ENCODE results near the gene SRGAP2C. TPM values are rescaled to one million over a fixed set of nuclear protein-coding genes. Genes with fewer than 3 reads are reported as not detected.
"Not testable (repeated sequence)": the region's sequence is repeated elsewhere in the genome, so short reads cannot be mapped to it uniquely, and the experiment has no call there.

The SRGAP2C gene
- total RNA-seq (2014; rRNA removed; shearing (Covaris generic); ENCODE audit: low replicate concordance), result 21.0 and 26.2 TPM in 2 replicates

- Histone ChIP-seq H3K4me2 (ENCODE audit: low read depth, low read length, poor library complexity, severe bottlenecking) (peak within 1 kb of the TSS; percentile 38), H3K4me3 (ENCODE audit: low read length) (peak within 1 kb of the TSS; percentile 57; the same call in 1 of the 2 replicates)
- not testable (repeated sequence) for H2AFZ ChIP-seq (ENCODE audit: low read length)
These were observed at the start of gene SRGAP2C, which contains the start of gene FAM72B for GRCh38 chr1:121184290-121185127. Gene SRGAP2C (plus strand): TSS chr1:121184975. CDS start chr1:121187447, 2,472 bp downstream. Gene FAM72B (minus strand): TSS chr1:121184340. CDS start chr1:121183489, 851 bp downstream.

GRCh38 chr1:121140393-121140792, 44.4 kb upstream of the SRGAP2C start:
- H3K27me3 ChIP-seq (ENCODE audit: low read length); H3K36me3 ChIP-seq (ENCODE audit: insufficient read depth, low read length); DNase-seq; H3K79me2 ChIP-seq (ENCODE audit: low read length); H3K9me2 ChIP-seq (replicated peaks; ENCODE audit: insufficient read depth, low read length); H3K27ac ChIP-seq (ENCODE audit: low read length); H3K4me1 ChIP-seq (ENCODE audit: low read length); H3K4me2 ChIP-seq (ENCODE audit: low read depth, low read length, poor library complexity, severe bottlenecking); H4K20me1 ChIP-seq (ENCODE audit: insufficient read depth, low read depth, low read length); H3K4me3 ChIP-seq (ENCODE audit: low read length); H3K9me3 ChIP-seq (ENCODE audit: low read length); H2AFZ ChIP-seq (ENCODE audit: low read length); H3K9ac ChIP-seq (ENCODE audit: low read length): not testable (repeated sequence)

More at GRCh38 chr1:121184290-121185127, at the start of gene SRGAP2C, which contains the start of gene FAM72B:
- H3K27ac ChIP-seq (ENCODE audit: low read length), result 0 out of 2 replicates have a peak within 1 kb of the TSS, but pooled peaks have one; percentile 51
- not testable (repeated sequence) for H3K4me1 ChIP-seq (ENCODE audit: low read length); H3K9me2 ChIP-seq (replicated peaks; ENCODE audit: insufficient read depth, low read length); H3K79me2 ChIP-seq (ENCODE audit: low read length); H3K27me3 ChIP-seq (ENCODE audit: low read length); H4K20me1 ChIP-seq (ENCODE audit: insufficient read depth, low read depth, low read length); H3K9me3 ChIP-seq (ENCODE audit: low read length); H3K36me3 ChIP-seq (ENCODE audit: insufficient read depth, low read length)
- DNase-seq, result peak; percentile 99
- H3K9ac ChIP-seq (ENCODE audit: low read length), result peak within 1 kb of the TSS; percentile 63

DNA sequence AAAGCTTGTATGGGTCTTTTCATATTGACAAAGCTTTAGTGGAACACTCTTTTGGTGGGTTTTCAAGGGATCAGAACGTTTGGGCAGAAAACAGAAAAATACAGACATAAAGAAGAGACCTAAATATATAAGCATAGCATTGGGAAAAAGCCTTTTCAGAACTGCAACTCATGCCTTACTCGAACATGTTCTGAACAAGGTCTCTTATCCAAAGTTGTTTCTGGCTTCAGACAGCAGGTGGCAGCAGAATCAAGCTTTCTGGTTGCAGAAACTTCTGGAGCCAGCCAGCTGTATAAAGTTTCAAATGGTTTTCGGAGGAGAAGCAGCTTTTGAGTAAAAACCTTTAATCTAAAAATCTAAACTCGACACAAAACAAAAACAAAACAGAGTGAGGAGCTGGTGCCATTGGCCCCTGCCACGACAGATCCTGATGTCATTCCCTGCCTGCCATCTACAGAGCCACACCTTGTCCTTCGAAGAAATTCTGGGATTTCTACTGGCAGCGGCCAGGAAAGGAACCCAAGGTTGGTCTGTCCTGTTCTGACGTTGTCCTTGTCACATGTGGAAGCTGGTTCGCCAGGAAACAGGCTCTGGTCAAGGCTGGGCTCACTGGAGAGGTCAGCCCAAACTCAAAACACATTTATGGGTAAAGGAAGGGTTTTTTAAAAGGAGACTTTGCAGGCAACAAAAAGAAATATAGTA, 36.1 kb upstream of the SRGAP2C start:
- not testable (repeated sequence) for H3K4me1 ChIP-seq (ENCODE audit: low read length); H3K4me3 ChIP-seq (ENCODE audit: low read length); H2AFZ ChIP-seq (ENCODE audit: low read length); H3K9ac ChIP-seq (ENCODE audit: low read length); H3K27ac ChIP-seq (ENCODE audit: low read length); H4K20me1 ChIP-seq (ENCODE audit: insufficient read depth, low read depth, low read length); DNase-seq; H3K9me3 ChIP-seq (ENCODE audit: low read length); H3K4me2 ChIP-seq (ENCODE audit: low read depth, low read length, poor library complexity, severe bottlenecking); H3K79me2 ChIP-seq (ENCODE audit: low read length); H3K36me3 ChIP-seq (ENCODE audit: insufficient read depth, low read length); H3K27me3 ChIP-seq (ENCODE audit: low read length); H3K9me2 ChIP-seq (replicated peaks; ENCODE audit: insufficient read depth, low read length)

DNA sequence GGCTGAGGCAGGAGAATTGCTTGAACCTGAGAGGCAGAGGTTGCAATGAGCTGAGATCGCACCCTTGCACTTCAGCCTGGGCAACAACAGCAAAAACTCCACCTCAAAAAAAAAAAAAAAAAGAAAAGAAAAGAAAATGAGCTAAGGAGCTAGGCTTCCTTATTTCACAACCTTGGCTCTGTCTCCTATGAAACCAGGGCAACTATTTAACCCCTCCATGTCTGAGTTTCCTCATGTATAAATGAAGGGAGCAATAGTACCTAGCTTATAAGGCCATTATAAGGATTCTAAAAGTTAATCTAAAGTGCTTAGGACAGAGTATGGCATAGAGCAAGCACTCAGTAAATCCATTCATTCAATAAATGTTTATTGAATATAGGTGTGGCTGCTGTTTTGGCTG, 33.5 kb upstream of the SRGAP2C start:
- not testable (repeated sequence) for H3K27me3 ChIP-seq (ENCODE audit: low read length); H3K36me3 ChIP-seq (ENCODE audit: insufficient read depth, low read length); H3K79me2 ChIP-seq (ENCODE audit: low read length); H3K9ac ChIP-seq (ENCODE audit: low read length); H3K4me3 ChIP-seq (ENCODE audit: low read length); H4K20me1 ChIP-seq (ENCODE audit: insufficient read depth, low read depth, low read length); DNase-seq; H3K4me2 ChIP-seq (ENCODE audit: low read depth, low read length, poor library complexity, severe bottlenecking); H3K27ac ChIP-seq (ENCODE audit: low read length); H3K4me1 ChIP-seq (ENCODE audit: low read length); H2AFZ ChIP-seq (ENCODE audit: low read length); H3K9me2 ChIP-seq (replicated peaks; ENCODE audit: insufficient read depth, low read length); H3K9me3 ChIP-seq (ENCODE audit: low read length)

- not testable (repeated sequence) for H3K9me3 ChIP-seq (ENCODE audit: low read length); H4K20me1 ChIP-seq (ENCODE audit: insufficient read depth, low read depth, low read length); H2AFZ ChIP-seq (ENCODE audit: low read length)
These were observed 32.0 kb upstream of the SRGAP2C start for GRCh38 chr1:121152788-121153187.

DNA sequence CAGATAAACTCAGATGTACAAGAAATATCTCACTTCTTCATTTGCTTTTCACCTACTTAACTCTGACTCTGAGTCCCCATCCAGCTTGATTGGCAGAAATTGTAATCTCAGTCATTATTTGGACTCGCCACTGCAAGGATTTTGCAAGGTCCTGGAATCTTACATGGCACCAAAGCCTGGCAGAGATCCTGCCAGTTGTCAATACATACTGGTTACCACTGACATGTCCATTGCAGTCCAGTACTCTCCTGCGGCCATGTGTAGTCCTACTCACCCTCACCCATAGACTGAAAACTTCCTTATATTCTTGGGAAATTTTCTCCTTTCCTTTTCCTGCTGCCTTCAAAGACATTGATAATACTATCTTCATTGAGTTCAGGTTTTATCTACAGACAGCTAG, 30.0 kb upstream of the SRGAP2C start:
- not testable (repeated sequence) for H3K4me2 ChIP-seq (ENCODE audit: low read depth, low read length, poor library complexity, severe bottlenecking); H3K27ac ChIP-seq (ENCODE audit: low read length); H3K36me3 ChIP-seq (ENCODE audit: insufficient read depth, low read length); H3K9ac ChIP-seq (ENCODE audit: low read length); H3K79me2 ChIP-seq (ENCODE audit: low read length); H3K9me2 ChIP-seq (replicated peaks; ENCODE audit: insufficient read depth, low read length); H3K4me1 ChIP-seq (ENCODE audit: low read length); H3K27me3 ChIP-seq (ENCODE audit: low read length); H3K4me3 ChIP-seq (ENCODE audit: low read length); H4K20me1 ChIP-seq (ENCODE audit: insufficient read depth, low read depth, low read length); H3K9me3 ChIP-seq (ENCODE audit: low read length); H2AFZ ChIP-seq (ENCODE audit: low read length); DNase-seq

More at GRCh38 chr1:121152788-121153187, 32.0 kb upstream of the SRGAP2C start:
- H3K79me2 ChIP-seq (ENCODE audit: low read length); H3K27ac ChIP-seq (ENCODE audit: low read length); H3K4me2 ChIP-seq (ENCODE audit: low read depth, low read length, poor library complexity, severe bottlenecking); H3K27me3 ChIP-seq (ENCODE audit: low read length); H3K9me2 ChIP-seq (replicated peaks; ENCODE audit: insufficient read depth, low read length); H3K9ac ChIP-seq (ENCODE audit: low read length); DNase-seq; H3K4me1 ChIP-seq (ENCODE audit: low read length); H3K4me3 ChIP-seq (ENCODE audit: low read length); H3K36me3 ChIP-seq (ENCODE audit: insufficient read depth, low read length): not testable (repeated sequence)

DNA sequence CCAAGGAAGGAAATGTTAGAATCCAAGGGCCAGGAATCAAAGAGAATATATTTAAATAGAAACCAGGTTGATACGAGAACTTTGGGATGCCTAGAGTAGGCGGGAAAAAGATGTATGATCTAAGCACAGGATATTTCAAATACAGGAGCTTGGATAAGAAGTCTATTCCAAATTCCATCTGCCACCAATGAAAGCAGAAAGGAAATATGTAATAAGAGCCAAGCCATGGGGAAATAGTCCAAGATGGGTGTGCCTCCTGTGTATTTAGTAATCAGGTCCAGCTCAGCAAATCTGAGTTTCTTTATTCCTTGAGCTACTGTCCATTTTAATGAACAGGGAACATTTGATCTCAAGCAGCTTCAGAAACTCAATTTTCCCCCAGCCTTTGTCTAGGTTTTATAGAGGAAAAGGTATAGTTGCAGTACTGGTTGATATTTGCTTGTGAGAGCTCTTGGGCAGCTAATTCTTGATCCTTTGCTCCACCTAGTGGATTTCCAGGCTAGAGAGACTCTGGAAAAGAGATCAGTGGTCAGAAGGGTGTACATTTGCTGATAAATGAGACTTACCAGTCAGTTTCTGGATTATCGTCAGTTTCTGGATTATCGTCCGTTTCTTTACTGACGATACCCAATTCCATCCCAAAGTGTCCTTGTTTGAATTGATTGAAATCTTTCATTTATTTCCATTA, 29.0 kb upstream of the SRGAP2C start:
- not testable (repeated sequence) for H3K79me2 ChIP-seq (ENCODE audit: low read length); H3K9me3 ChIP-seq (ENCODE audit: low read length); H3K36me3 ChIP-seq (ENCODE audit: insufficient read depth, low read length); H3K4me3 ChIP-seq (ENCODE audit: low read length); H4K20me1 ChIP-seq (ENCODE audit: insufficient read depth, low read depth, low read length); H2AFZ ChIP-seq (ENCODE audit: low read length); H3K9me2 ChIP-seq (replicated peaks; ENCODE audit: insufficient read depth, low read length); H3K27me3 ChIP-seq (ENCODE audit: low read length); H3K4me1 ChIP-seq (ENCODE audit: low read length); H3K4me2 ChIP-seq (ENCODE audit: low read depth, low read length, poor library complexity, severe bottlenecking); H3K27ac ChIP-seq (ENCODE audit: low read length); H3K9ac ChIP-seq (ENCODE audit: low read length)
- DNase-seq, result peak; percentile 38

DNA sequence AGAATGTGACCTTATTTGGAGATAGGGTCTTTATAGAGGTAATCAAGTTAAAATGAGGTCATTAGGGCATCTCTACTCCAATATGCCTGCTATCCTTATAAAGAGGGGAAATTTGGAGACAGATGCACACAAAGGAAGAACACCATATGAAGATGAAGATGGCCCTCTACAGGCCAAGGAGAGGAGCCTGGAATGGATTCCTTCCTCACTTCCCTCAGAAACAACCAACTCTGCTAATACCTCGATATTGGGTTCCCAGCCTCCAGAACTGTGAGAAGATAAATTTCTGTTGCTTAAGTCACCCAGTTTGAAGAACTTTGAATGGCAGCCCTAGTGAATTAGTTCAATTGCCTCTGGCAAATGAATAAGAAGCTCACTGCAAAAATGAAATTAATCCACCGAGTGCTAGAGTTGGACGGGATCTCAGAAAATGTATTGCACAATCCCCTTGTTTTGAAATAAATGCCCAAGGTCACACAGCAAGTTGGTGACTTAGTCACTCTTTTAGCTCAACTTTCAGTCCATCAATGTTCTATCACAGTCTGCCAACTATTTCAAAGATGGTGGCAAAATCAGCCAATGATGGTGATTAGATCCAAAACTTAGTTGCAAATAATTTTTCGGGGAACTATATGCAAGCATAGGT, 27.7 kb upstream of the SRGAP2C start:
- not testable (repeated sequence) for H3K9me2 ChIP-seq (replicated peaks; ENCODE audit: insufficient read depth, low read length); H3K27me3 ChIP-seq (ENCODE audit: low read length); H4K20me1 ChIP-seq (ENCODE audit: insufficient read depth, low read depth, low read length); H3K9ac ChIP-seq (ENCODE audit: low read length); H2AFZ ChIP-seq (ENCODE audit: low read length); H3K9me3 ChIP-seq (ENCODE audit: low read length); H3K4me2 ChIP-seq (ENCODE audit: low read depth, low read length, poor library complexity, severe bottlenecking); H3K79me2 ChIP-seq (ENCODE audit: low read length); H3K4me1 ChIP-seq (ENCODE audit: low read length); H3K36me3 ChIP-seq (ENCODE audit: insufficient read depth, low read length); DNase-seq; H3K27ac ChIP-seq (ENCODE audit: low read length); H3K4me3 ChIP-seq (ENCODE audit: low read length)

Data from Karpas-422 (cell line).